Panc1 (cell line): ENCODE measurements around the gene RARG.

ENCODE experiments used
- REST ChIP-seq, 2 experiments: IDR thresholded peaks; 2 replicates each; pipeline ENCODE4 v1.6.1; 2011 to 2012; ENCODE audit warnings: low read depth in 2 of 2, control low read depth in 1 of 2, low read length in 1 of 2, mild to moderate bottlenecking in 1 of 2, moderate library complexity in 1 of 2; ENCODE audit not compliant: insufficient read depth in 1 of 2
- SIN3A ChIP-seq: IDR thresholded peaks from 2 replicates; pipeline ENCODE4 v1.6.1; 2012; ENCODE audit warnings: low read depth, mild to moderate bottlenecking, low read length, moderate library complexity, borderline replicate concordance; ENCODE audit not compliant: insufficient read depth

GRCh38 chr12:53172352-53172751 lies 59.7 kb downstream of the RARG start:
- TF ChIP-seq SIN3A (no peak), REST (IDR thresholded peaks at IDR 0.05; ENCODE audit: insufficient read depth in 1 of 2, low read depth in 2 of 2, low read length in 1 of 2) (no peak)
